NB4 (cell line): ENCODE data around the gene STIM1.

Source experiments
- TF ChIP-seq, protein P1 (sequence below): IDR thresholded peaks from one replicate; pipeline ENCODE4 v1.5.1; 2012; ENCODE audit warnings: low read depth, low read length
- TF ChIP-seq, protein P2 (sequence below): IDR thresholded peaks from 2 replicates; pipeline ENCODE4 v1.6.1; 2011; ENCODE audit warnings: low read depth, low read length

DNA sequence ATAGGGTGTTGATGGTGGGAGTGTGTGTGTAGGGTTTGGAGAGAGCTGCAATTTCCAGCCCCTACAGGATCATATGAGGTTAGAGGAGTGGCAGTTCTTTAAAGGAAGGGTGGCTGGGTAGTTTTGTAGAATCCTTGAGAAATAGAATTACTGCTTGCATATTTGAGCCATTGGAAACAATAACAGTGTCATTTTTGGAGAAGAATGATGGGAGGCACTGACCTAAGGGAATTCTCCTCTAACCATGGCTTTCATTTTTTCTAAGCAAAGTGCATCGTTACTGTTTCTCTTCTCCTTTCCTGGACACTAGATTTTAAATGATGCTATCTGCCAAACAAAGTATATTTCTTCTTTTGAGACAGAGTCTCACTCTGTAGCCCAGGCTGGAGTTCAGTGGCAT, 172.3 kb downstream of the STIM1 start:
- TF ChIP-seq, protein P1, sequence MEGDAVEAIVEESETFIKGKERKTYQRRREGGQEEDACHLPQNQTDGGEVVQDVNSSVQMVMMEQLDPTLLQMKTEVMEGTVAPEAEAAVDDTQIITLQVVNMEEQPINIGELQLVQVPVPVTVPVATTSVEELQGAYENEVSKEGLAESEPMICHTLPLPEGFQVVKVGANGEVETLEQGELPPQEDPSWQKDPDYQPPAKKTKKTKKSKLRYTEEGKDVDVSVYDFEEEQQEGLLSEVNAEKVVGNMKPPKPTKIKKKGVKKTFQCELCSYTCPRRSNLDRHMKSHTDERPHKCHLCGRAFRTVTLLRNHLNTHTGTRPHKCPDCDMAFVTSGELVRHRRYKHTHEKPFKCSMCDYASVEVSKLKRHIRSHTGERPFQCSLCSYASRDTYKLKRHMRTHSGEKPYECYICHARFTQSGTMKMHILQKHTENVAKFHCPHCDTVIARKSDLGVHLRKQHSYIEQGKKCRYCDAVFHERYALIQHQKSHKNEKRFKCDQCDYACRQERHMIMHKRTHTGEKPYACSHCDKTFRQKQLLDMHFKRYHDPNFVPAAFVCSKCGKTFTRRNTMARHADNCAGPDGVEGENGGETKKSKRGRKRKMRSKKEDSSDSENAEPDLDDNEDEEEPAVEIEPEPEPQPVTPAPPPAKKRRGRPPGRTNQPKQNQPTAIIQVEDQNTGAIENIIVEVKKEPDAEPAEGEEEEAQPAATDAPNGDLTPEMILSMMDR: no peak
- TF ChIP-seq, protein P2, sequence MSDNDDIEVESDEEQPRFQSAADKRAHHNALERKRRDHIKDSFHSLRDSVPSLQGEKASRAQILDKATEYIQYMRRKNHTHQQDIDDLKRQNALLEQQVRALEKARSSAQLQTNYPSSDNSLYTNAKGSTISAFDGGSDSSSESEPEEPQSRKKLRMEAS: no peak
